ENCODE results near the gene ABCF2. TPM values are rescaled to one million over a fixed set of nuclear protein-coding genes. Genes with fewer than 3 reads are reported as not detected.

The ABCF2 gene
- total and polyA plus RNA-seq, 2 of the 13 experiments (the other 11 are each of a cell fraction or from before 2014, with no cell fraction given) = 16.3 to 42.5 TPM

DNA sequence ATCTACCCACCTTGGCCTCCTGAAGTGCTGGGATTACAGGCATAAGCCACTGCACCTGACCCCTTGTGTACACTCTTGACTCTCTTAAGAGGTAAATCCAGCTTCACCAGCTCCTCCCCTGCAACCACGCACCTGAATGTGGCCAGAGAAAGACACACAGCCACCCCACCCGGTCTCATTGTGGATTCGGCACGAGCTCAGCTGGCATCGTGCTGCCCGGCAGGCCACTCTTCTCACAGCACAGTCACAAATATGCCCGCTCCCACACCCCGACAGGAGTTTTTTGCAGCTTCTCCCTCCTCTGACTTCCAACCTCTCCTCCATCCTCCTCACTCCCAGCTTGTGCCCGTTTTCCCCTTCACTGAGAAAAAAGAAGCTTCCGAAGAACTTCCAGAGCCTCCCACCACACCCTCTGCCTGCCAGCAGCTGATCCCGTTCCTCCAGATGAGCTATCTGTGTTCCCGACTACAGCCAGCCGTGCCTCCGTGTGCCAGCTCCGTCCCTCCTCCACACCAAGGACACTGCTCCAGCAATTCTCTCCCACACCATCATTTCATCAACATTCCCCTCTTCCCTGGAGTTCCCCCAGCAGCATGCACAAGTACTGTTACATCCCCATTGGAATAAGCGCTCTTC, 29.5 kb upstream of the ABCF2 start:
- Histone ChIP-seq H2AFZ (ENCODE audit: low read length) (no peak overlapping the region), H3K36me3 (replicated peaks in 1 of 2; ENCODE audit: control insufficient read depth in 1 of 2, insufficient read depth in 2 of 2, low read length in 2 of 2) (no peaks in the 10 kb centered on the region), H3K27me3 (ENCODE audit: control insufficient read depth in 1 of 2, insufficient read depth in 2 of 2, low read length in 2 of 2) (peaks cover 16 to 75% of the 10 kb centered on the region in 2 experiments), H3K9ac (ENCODE audit: insufficient read depth, low read depth, low read length) (no peak overlapping the region), H3K4me2 (ENCODE audit: low read depth, low read length) (no peak overlapping the region), H4K20me1 (ENCODE audit: insufficient read depth, low read length) (no peaks in the 10 kb centered on the region), H3K4me1 (ENCODE audit: insufficient read depth, low read length) (peaks cover 10% of the 10 kb centered on the region), H3K79me2 (ENCODE audit: insufficient read depth, low read length) (no peaks in the 10 kb centered on the region), H3K9me3 (ENCODE audit: low read length) (no peaks in the 10 kb centered on the region), H3K4me3 (replicated peaks in 1 of 3; ENCODE audit: insufficient read depth in 1 of 3, low read depth in 2 of 3, low read length in 3 of 3) (no peak overlapping the region), H3K27ac (ENCODE audit: extremely low read length, insufficient read depth, low read length) (no peak overlapping the region)
- WGBS (ENCODE audit: low lambda C conversion rate) = 18% methylated on average over 12 of the region's 16 CpGs
- POLR2A ChIA-PET = no interaction called here
- no TSS peak for BruUV-seq (replicated peaks)
- intact Hi-C loops (cut with micrococcal nuclease; ENCODE audit: unreplicated experiment) = no loop called here
- TF ChIP-seq FOXK2 (IDR thresholded peaks at IDR 0.05) (no peak), ZNF451 (CRISPR knock-in tag; IDR thresholded peaks at IDR 0.05) (no peak), MBD4 (IDR thresholded peaks at IDR 0.05; ENCODE audit: borderline replicate concordance, low read length) (no peak), SNAPC2 (CRISPR knock-in tag; IDR thresholded peaks at IDR 0.05) (no peak), ZBTB38 (CRISPR knock-in tag; IDR thresholded peaks at IDR 0.05) (no peak), PBX2 (CRISPR knock-in tag; IDR thresholded peaks at IDR 0.05) (no peak), HNRNPUL1 (IDR thresholded peaks at IDR 0.05; ENCODE audit: low read depth, low read length) (no peak), TFE3 (CRISPR knock-in tag; IDR thresholded peaks at IDR 0.05) (no peak), MZF1 (CRISPR knock-in tag; IDR thresholded peaks at IDR 0.05; ENCODE audit: borderline replicate concordance) (no peak), RNF2 (conservative IDR thresholded peaks at IDR 0.05; ENCODE audit: low read depth) (no peak), MED13 (CRISPR knock-in tag; IDR thresholded peaks at IDR 0.05) (no peak)
- TF ChIP-seq, protein P1, sequence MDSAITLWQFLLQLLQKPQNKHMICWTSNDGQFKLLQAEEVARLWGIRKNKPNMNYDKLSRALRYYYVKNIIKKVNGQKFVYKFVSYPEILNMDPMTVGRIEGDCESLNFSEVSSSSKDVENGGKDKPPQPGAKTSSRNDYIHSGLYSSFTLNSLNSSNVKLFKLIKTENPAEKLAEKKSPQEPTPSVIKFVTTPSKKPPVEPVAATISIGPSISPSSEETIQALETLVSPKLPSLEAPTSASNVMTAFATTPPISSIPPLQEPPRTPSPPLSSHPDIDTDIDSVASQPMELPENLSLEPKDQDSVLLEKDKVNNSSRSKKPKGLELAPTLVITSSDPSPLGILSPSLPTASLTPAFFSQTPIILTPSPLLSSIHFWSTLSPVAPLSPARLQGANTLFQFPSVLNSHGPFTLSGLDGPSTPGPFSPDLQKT (CRISPR knock-in tag; IDR thresholded peaks at IDR 0.05; ENCODE audit: borderline replicate concordance) = no peak
- no peak for DNase-seq (ENCODE audit: low spot score)
- FAIRE-seq = no peak
- CTCF ChIA-PET (ENCODE audit: low intra/inter-chr PET ratio, low total read pairs) = no interaction called here
- no peak for ATAC-seq
- in situ Hi-C loops (cut with HindIII; ENCODE audit: extremely low pct_ligation_motif_present, low pct_unique_long_range_greater_than_20kb) = no loop called here
